Measurements from ENCODE around the gene GRHPR.
"Not testable (repeated sequence)": the region's sequence is repeated elsewhere in the genome, so short reads cannot be mapped to it uniquely, and the experiment has no call there.

Gene GRHPR

DNA sequence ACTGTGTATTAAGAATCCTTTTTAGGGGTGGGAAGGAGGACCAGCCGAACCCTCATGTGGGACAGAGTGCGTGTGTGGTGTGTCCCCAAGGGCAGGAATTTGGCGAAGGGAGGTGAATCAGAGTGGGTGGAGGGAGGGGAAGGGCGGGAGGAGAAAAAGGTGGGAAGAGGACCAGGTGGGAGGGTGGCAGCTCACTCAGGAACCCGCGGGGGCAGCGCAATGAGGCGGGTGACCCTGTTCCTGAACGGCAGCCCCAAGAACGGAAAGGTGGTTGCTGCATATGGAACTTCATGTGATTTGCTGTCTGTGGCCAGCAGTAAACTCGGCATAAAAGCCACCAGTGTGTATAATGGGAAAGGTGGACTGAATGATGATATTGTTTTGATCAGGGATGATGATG is 54.4 kb downstream of the GRHPR start:
- DNase-seq (ENCODE audit: low read depth in 3 of 3, low spot score in 1 of 3) = no peak

GRCh38 chr9:37477443-37477842 is 54.9 kb downstream of the GRHPR start:
- DNase-seq (ENCODE audit: low read depth in 3 of 3, low spot score in 1 of 3) = not testable (repeated sequence)

- DNase-seq (ENCODE audit: low read depth in 3 of 3, low spot score in 1 of 3) = not testable (repeated sequence)
These were observed 55.6 kb downstream of the GRHPR start for GRCh38 chr9:37477987-37478619.

DNA sequence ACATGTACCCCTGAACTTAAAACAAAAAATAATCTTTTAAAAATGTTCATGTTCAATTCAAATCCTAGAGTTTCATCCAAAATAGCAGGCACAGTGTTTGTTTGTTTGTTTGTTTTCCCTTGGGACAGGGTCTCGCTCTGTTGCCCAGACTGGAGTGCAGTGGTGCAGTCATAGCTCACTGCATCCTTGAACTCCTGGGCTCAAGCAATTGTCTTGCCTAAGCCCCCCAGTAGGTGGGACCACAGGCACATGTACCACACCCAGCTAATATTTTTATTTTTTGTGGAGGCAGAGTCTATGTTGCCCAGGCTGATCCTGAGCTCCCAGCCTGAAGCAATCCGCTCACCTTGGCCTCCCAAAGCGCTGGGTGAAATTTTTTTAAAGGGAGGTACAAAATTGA is 58.3 kb downstream of the GRHPR start:
- DNase-seq (ENCODE audit: low read depth in 3 of 3, low spot score in 1 of 3) = no peak

GRCh38 chr9:37485389-37486255 is 63.1 kb downstream of the GRHPR start, which contains the start of gene POLR1E:
Gene POLR1E (plus strand): TSS chr9:37485948. CDS start chr9:37486048, 100 bp downstream.
- DNase-seq (ENCODE audit: low read depth in 3 of 3, low spot score in 1 of 3) = peak; percentile 88 to 98 (median 95)

GRCh38 chr9:37486256-37486615 is 63.7 kb downstream of the GRHPR start:
- no peak for DNase-seq (ENCODE audit: low read depth in 3 of 3, low spot score in 1 of 3)

All from stimulated activated CD4-positive, alpha-beta T cell treated with anti-CD3 and anti-CD28 coated beads, TNF-alpha, amount 100 ng/mL, for 1 hour (primary cell).